ENCODE data around the gene KCNK4. TPM values are rescaled to one million over a fixed set of nuclear protein-coding genes. Genes with fewer than 3 reads are reported as not detected.

KCNK4 gene
- total RNA-seq, 1 experiment from 2014 or later: 1.1 TPM

GRCh38 chr11:64290352-64291261 is 495 bp upstream of the KCNK4 start:
- POLR2A ChIA-PET: interaction anchor here (0.6 kb wide), 1 partner anchor 38 kb away, joined by 4 read pairs; no protein-coding TSS in a partner anchor
- TF ChIP-seq REST (IDR thresholded peaks at IDR 0.05; ENCODE audit: insufficient read depth in 1 of 2, low read depth in 2 of 2, low read length in 1 of 2): no peak
- TF ChIP-seq POLR2AphosphoS5 (IDR thresholded peaks at IDR 0.05; ENCODE audit: low read depth, low read length): 0 out of 2 replicates have a peak, but pooled peaks have one; percentile 29
- ATAC-seq: peak; percentile 30

GRCh38 chr11:64291752-64292459 is 804 bp downstream of the KCNK4 start:
- ATAC-seq (peak; percentile 23; the same call in 1 of the 2 replicates), DNase-seq (ENCODE audit: low read depth, low spot score) (no peak)
- Histone ChIP-seq H3K36me3 (ENCODE audit: control insufficient read depth, insufficient read depth, low read length) (no peaks in the 10 kb centered on the region), H3K27ac (ENCODE audit: low read length) (no peak overlapping the region), H3K4me3 (ENCODE audit: low read depth in 2 of 2, low read length in 2 of 2) (peak overlapping the region; percentile 11 to 37; a peak in 3 of 4 replicates), H3K9me3 (ENCODE audit: control insufficient read depth, insufficient read depth, low read depth, low read length) (no peaks in the 10 kb centered on the region), H3K4me1 (ENCODE audit: control insufficient read depth, insufficient read depth, low read length) (peaks cover 11% of the 10 kb centered on the region), H3K27me3 (ENCODE audit: control insufficient read depth, insufficient read depth, low read length) (no peaks in the 10 kb centered on the region; the same call in none of the 2 replicates)
- in situ Hi-C loops (cut with HindIII; ENCODE audit: low pct_unique_long_range_greater_than_20kb, low sequenced_read_pairs) (no loop called here), intact Hi-C loops (cut with micrococcal nuclease; ENCODE audit: unreplicated experiment) (no loop called here)
- BruUV-seq (replicated peaks): no TSS peak
- CTCF ChIA-PET: interaction anchor here (0.8 to 1.4 kb wide), 3 partner anchors 9 to 57 kb away, joined by 3 to 12 read pairs (median 6); partner anchors contain the start of gene CATSPERZ
- TF ChIP-seq REST (IDR thresholded peaks at IDR 0.05; ENCODE audit: insufficient read depth in 1 of 2, low read depth in 2 of 2, low read length in 1 of 2) (no peak), SIN3A (IDR thresholded peaks at IDR 0.05; ENCODE audit: borderline replicate concordance, insufficient read depth, low read depth, low read length) (no peak), POLR2AphosphoS5 (IDR thresholded peaks at IDR 0.05; ENCODE audit: low read depth, low read length) (no peak), TCF7L2 (IDR thresholded peaks at IDR 0.05; ENCODE audit: low read depth, low read length) (no peak), CTCF (IDR thresholded peaks at IDR 0.05) (no peak)
- POLR2A ChIA-PET: interaction anchor here (0.7 kb wide), 1 partner anchor 11 kb away, joined by 4 read pairs; no protein-coding TSS in a partner anchor

More at GRCh38 chr11:64290352-64291261, 495 bp upstream of the KCNK4 start:
- Histone ChIP-seq H3K27ac (ENCODE audit: low read length) (no peak overlapping the region), H3K4me3 (ENCODE audit: low read depth in 2 of 2, low read length in 2 of 2) (peak overlapping the region in 1 of 2 experiments; percentile 35; a peak in 3 of 4 replicates), H3K27me3 (ENCODE audit: control insufficient read depth, insufficient read depth, low read length) (no peaks in the 10 kb centered on the region; the same call in none of the 2 replicates), H3K4me1 (ENCODE audit: control insufficient read depth, insufficient read depth, low read length) (peaks cover 20% of the 10 kb centered on the region), H3K36me3 (ENCODE audit: control insufficient read depth, insufficient read depth, low read length) (no peaks in the 10 kb centered on the region), H3K9me3 (ENCODE audit: control insufficient read depth, insufficient read depth, low read depth, low read length) (no peaks in the 10 kb centered on the region)
- no TSS peak for BruUV-seq (replicated peaks)
- intact Hi-C loops (cut with micrococcal nuclease; ENCODE audit: unreplicated experiment) (no loop called here), in situ Hi-C loops (cut with HindIII; ENCODE audit: low pct_unique_long_range_greater_than_20kb, low sequenced_read_pairs) (no loop called here)
- CTCF ChIA-PET: interaction anchor here (1.4 to 1.7 kb wide), 2 partner anchors 10 to 14 kb away, joined by 8 to 12 read pairs; partner anchors contain the start of gene CATSPERZ
- DNase-seq (ENCODE audit: low read depth, low spot score): no peak
